Esophagus mucosa (tissue), 1 donor: ENCODE data around the gene SLC41A2. TPM values are rescaled to one million over a fixed set of nuclear protein-coding genes. Genes with fewer than 3 reads are reported as not detected.

ENCODE experiments used
- ATAC-seq: fragments of 200-7000 bp; cut with Tn5 transposase; one replicate; pipeline ENCODE4 v1.9.1; 2020
- total RNA-seq: library from RNA; stranded (reverse); gene quantifications from one replicate; pipeline ENCODE4 v1.2.4, GENCODE V29; 2023
- donor health status: DM: yes; HTN: yes; CAD: no.

SLC41A2 gene
- total RNA-seq, 1 donor from 2014 or later, result 1.3 TPM

DNA sequence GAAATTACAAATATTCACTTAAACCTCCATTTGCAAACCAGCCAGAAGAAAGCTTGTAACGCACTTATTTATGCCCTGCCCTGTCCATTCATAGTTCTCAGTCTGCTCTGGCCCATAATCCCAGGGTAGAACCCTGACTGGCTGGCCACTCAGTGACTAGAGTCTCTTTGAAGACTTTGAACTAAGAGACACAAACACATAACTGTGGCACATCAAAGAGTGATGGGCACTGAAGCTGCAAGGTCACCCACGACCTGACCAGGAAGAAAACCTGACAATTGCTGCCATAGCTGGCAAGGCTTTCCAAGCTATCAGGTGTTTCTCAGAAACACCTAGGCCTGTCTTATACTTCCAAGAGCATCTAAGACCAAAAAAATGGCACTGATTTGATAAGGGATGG, 28.7 kb downstream of the SLC41A2 start:
- ATAC-seq, result no peak

GRCh38 chr12:104928036-104928745, 29.9 kb downstream of the SLC41A2 start:
- ATAC-seq, result no peak

DNA sequence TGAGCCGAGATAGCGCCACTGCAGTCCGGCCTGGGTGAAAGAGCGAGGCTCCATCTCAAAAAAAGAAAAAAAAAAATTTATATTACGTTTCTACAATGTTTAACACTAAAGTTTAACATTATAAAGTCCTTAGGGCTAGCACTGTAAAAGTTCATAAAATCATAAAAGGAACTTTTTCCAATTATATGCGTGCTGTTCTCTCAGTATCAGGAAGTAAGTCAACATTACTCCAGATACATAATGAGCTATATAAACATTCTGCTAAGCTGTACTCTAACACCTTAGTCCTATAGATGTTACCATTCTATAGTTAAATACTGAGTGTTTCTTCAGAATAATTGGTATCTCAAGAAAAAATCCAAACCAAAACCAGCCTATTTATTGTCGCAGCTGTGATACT, 32.6 kb downstream of the SLC41A2 start:
- ATAC-seq, result no peak

DNA sequence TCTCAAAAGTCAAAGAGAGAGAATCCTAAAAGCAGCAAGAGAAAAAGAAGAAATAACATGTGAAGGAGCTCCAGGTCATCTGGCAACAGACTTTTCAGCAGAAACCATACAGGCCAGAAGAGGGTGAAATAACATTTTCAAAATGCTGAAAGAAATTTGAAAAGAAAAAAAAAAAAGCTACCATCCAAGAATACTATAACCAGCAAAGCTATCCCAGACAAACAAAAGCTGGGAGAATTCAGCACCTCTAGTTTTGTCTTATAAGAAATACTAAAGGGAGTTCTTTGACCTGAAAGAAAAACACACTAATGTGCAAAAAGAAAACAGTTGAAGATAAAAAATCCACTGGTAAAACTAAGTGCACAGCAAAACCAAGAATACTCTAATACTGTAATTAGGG, 36.8 kb downstream of the SLC41A2 start:
- no peak for ATAC-seq

- ATAC-seq, result no peak
Observed at GRCh38 chr12:104911942-104912341, 46.1 kb downstream of the SLC41A2 start.

- ATAC-seq, result peak; percentile 29
Observed at GRCh38 chr12:104910196-104910840, 47.8 kb downstream of the SLC41A2 start.

- no peak for ATAC-seq
Observed at GRCh38 chr12:104909761-104910160, 48.3 kb downstream of the SLC41A2 start.

Other genes starting within 250 kb of the SLC41A2 start
- 16.0 TPM for gene NOPCHAP1, start 28.0 kb upstream of the SLC41A2 start, total RNA-seq
- gene ALDH1L2, start 126.2 kb upstream of the SLC41A2 start, total RNA-seq, result 6.0 TPM
- gene WASHC4, start 149.4 kb upstream of the SLC41A2 start, total RNA-seq, result 19.6 TPM